WERI-Rb-1 (cell line): ENCODE measurements around the gene NLGN1.

Source experiments
- DNase-seq: peaks from one replicate; pipeline ENCODE4 v3.0.0-alpha.2; 2020
- H3K27ac ChIP-seq: fragments of 250-450 bp; sonication (Bioruptor Pico); 2 replicates; pipeline ENCODE4 v1.5.1; 2020; ENCODE audit warnings: mild to moderate bottlenecking, moderate library complexity
- H3K27me3 ChIP-seq: fragments of 250-450 bp; sonication (Bioruptor Pico); 2 replicates; pipeline ENCODE4 v1.5.1; 2021; ENCODE audit warnings: mild to moderate bottlenecking, low read depth, moderate library complexity; ENCODE audit not compliant: insufficient read depth, severe bottlenecking
- H3K36me3 ChIP-seq: fragments of 250-450 bp; sonication (Bioruptor Pico); 2 replicates; pipeline ENCODE4 v1.5.1; 2020; ENCODE audit warnings: mild to moderate bottlenecking, moderate library complexity
- H3K4me3 ChIP-seq: 2 replicates; pipeline ENCODE4 v1.5.1; 2011; ENCODE audit warnings: low read depth, mild to moderate bottlenecking, control low read depth, low read length
- H3K9me3 ChIP-seq: fragments of 250-450 bp; sonication (Bioruptor Pico); 2 replicates; pipeline ENCODE4 v1.5.1; 2021; ENCODE audit warnings: mild to moderate bottlenecking, moderate library complexity; ENCODE audit not compliant: severe bottlenecking
- TF ChIP-seq, protein P1 (sequence below): IDR thresholded peaks from 2 replicates; pipeline ENCODE4 v1.5.1; 2011; ENCODE audit warnings: low read depth, mild to moderate bottlenecking, control low read depth, inconsistent platforms, low read length

NLGN1 gene

DNA sequence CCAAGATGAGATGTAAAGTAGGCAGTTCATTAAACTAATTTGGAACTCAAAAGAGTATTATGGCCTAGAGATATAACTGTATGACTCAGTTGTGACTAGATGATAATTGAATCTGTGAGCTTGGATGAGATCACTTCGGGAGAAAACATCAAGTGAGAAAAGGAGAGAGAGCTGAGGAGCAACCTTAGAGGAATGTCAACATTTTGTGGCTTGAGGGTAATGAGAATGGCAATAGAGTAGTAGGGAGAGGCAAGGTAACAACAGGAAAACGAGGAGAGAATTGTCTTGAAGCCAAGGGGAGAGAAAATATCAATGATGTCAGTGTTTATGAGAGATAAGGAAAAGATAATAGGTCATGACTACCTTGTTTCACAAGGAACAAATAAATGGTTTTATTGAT, 580.2 kb downstream of the NLGN1 start:
- Histone ChIP-seq H3K27ac (no peak overlapping the region), H3K36me3 (no peaks in the 10 kb centered on the region), H3K9me3 (no peaks in the 10 kb centered on the region), H3K27me3 (no peaks in the 10 kb centered on the region), H3K4me3 (no peak overlapping the region)
- TF ChIP-seq, protein P1, sequence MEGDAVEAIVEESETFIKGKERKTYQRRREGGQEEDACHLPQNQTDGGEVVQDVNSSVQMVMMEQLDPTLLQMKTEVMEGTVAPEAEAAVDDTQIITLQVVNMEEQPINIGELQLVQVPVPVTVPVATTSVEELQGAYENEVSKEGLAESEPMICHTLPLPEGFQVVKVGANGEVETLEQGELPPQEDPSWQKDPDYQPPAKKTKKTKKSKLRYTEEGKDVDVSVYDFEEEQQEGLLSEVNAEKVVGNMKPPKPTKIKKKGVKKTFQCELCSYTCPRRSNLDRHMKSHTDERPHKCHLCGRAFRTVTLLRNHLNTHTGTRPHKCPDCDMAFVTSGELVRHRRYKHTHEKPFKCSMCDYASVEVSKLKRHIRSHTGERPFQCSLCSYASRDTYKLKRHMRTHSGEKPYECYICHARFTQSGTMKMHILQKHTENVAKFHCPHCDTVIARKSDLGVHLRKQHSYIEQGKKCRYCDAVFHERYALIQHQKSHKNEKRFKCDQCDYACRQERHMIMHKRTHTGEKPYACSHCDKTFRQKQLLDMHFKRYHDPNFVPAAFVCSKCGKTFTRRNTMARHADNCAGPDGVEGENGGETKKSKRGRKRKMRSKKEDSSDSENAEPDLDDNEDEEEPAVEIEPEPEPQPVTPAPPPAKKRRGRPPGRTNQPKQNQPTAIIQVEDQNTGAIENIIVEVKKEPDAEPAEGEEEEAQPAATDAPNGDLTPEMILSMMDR = no peak
- no peak for DNase-seq

DNA sequence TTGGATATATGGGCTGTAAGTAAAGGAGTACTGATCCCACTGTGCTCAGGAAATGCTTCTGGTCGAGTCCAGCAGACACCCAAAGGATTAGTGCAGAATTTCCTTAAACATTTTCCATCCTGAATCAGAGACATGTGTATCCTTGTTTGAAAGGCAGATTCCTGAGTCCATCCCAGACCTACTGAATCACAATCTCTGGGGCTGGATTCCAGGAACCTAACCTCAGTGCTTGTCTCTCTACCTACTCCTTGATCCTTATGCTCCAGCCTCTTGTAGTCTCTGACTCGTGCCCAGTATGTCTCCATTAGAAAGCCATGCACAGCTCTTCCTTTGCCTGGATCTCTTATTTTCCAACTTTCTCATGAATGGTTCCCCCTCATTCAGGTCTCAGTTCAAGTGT, 585.8 kb downstream of the NLGN1 start:
- TF ChIP-seq, protein P1 = no peak
- Histone ChIP-seq H3K27me3 (no peaks in the 10 kb centered on the region), H3K4me3 (no peak overlapping the region), H3K9me3 (no peaks in the 10 kb centered on the region), H3K27ac (no peak overlapping the region), H3K36me3 (no peaks in the 10 kb centered on the region)
- DNase-seq = no peak

DNA sequence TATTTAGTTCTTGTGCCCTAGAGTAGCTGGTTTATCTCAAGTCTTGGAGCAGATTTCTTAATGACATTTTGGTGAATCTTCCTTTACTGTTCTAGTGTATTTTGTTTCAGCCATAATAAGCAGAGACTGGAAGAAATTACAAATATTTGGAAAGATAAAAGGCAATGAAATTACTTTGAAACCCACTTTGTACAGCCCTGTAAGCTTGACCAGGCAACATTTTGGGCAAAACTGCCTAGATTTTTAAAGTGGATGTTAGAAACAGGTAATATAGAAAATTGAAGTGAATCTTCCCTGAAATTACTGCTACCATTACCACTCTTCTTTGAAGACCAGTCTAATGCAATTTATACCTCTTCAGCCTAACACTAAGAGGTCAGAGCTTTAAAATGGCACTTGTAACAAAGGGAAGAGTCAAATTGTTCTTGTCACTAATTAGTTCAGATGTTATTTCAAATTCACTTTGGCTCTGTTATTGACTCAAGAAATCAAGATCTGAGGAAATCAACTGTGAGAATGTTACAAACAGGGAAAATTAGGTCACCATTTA, 589.4 kb downstream of the NLGN1 start:
- no peak for DNase-seq
- Histone ChIP-seq H3K36me3 (no peaks in the 10 kb centered on the region), H3K27ac (no peak overlapping the region), H3K27me3 (no peaks in the 10 kb centered on the region), H3K4me3 (no peak overlapping the region), H3K9me3 (no peaks in the 10 kb centered on the region)
- TF ChIP-seq, protein P1 = no peak

DNA sequence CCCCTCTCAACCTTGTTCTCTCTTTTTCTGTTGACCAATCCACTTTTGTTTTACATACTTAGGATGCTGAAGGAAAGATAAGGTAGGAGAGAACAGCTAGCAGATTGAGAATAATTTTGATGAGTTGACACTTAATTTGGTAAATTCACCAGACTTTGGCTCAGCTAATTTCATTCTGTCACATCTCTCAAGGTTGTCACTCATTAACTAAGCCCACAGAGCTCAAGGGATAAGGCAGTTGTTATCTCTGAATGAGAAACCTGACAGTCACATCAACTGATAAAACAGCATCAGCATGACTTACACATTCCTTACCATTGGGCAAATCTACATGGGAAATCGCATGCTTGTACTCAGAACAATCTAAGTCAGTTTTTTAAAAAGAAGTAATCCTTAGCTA, 591.4 kb downstream of the NLGN1 start:
- TF ChIP-seq, protein P1 = no peak
- DNase-seq = no peak
- Histone ChIP-seq H3K9me3 (no peaks in the 10 kb centered on the region), H3K4me3 (no peak overlapping the region), H3K27ac (no peak overlapping the region), H3K36me3 (no peaks in the 10 kb centered on the region), H3K27me3 (no peaks in the 10 kb centered on the region)

DNA sequence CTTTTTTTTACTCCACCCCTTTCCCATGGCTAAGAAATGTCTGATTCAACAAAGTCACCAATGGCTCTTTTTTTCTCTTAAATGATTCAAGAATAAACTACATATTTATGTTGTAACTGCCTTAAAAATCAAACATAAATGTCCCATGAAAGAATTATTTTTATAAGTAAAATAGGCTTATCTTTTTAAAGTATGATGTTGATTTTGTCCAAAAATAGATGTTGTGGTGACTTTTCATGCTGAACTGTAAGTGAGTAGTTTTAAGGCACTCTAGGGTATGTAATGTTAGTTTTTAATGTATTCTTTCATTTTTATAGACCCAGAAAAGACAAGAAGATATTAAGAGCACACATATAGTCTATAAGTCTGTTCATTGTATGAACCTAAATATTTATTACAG, 594.9 kb downstream of the NLGN1 start:
- Histone ChIP-seq H3K9me3 (no peaks in the 10 kb centered on the region), H3K27me3 (no peaks in the 10 kb centered on the region), H3K27ac (no peak overlapping the region), H3K4me3 (no peak overlapping the region), H3K36me3 (no peaks in the 10 kb centered on the region)
- TF ChIP-seq, protein P1 = no peak
- DNase-seq = no peak

DNA sequence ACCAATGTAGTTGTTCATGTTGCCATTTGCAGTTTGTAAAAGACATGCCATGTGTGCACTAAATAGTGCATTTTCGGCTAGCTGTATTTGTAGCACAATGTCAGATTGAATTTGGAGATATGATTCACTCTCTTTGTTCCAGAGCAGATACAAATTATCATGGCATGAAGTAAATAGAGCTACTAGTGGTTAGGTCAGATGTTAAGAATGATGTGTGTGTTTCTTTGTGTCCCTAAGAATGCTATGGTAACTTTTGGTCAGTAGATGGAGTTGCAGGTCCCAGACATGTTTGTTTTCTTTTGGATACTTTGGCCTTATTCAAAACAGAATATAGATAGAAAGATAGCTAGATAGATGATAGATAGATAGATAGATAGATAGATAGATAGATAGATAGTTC, 595.8 kb downstream of the NLGN1 start:
- TF ChIP-seq, protein P1 = peak; percentile 24
- no peak for DNase-seq
- no peaks in the 10 kb centered on the region for H3K9me3 ChIP-seq

More for the DNA sequence above, 595.8 kb downstream of the NLGN1 start:
- H3K36me3 ChIP-seq = no peaks in the 10 kb centered on the region
- H3K4me3 ChIP-seq = no peak overlapping the region
- no peaks in the 10 kb centered on the region for H3K27me3 ChIP-seq
- H3K27ac ChIP-seq = no peak overlapping the region
